Mononuclear cell (primary cell): ENCODE results near the gene TMEM219. TPM values are rescaled to one million over a fixed set of nuclear protein-coding genes. Genes with fewer than 3 reads are reported as not detected.
A peak's percentile ranks its signal among the peaks of the same experiment; 100 is the strongest.

Experiments used
- H3K27me3 ChIP-seq: 2 replicates; pipeline ENCODE4 v1.6.0; 2011; ENCODE audit warnings: low read length, control low read depth; ENCODE audit not compliant: insufficient read depth
- H3K4me1 ChIP-seq: 2 replicates; pipeline ENCODE4 v1.5.1; 2011; ENCODE audit warnings: mild to moderate bottlenecking, low read length, control low read depth; ENCODE audit not compliant: insufficient read depth
- H3K4me3 ChIP-seq: 2 replicates; pipeline ENCODE4 v1.5.1; 2011; ENCODE audit warnings: mild to moderate bottlenecking, low read length, moderate library complexity
- H3K9me3 ChIP-seq: 2 replicates; pipeline ENCODE4 v1.5.1; 2011; ENCODE audit warnings: low read depth, mild to moderate bottlenecking, control low read depth, low read length
- total RNA-seq: library from RNA; depleted of rRNA; stranded (reverse); fragments of >200 nt; gene quantifications from one replicate; pipeline ENCODE4 v1.2.3, GENCODE V29; 2012

TMEM219 gene
- total RNA-seq, 1 donor: 61.1 TPM

DNA sequence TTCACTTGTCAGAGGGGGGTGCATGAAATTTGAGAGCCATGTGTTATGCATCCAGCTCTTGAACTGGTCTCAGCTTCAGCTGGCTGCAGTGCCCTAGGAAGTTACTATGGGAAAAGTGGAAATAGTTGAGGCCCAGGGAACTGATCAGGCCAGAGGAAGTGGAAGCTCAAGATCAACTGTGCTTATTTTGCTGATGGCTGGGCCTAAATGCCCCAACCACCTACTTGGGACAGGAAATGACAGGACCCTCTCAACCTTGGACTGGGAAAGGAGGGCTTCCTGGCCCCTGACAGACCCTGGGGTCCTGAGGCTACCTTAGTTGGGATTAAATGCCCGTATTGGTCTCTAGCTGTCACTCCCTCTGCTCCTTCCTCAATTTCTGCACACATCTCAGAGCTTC lies 10.6 kb downstream of the TMEM219 start:
- H3K4me1 ChIP-seq: peaks cover 37% of the 10 kb centered on the region
- no peak overlapping the region for H3K4me3 ChIP-seq
- no peaks in the 10 kb centered on the region for H3K9me3 ChIP-seq
- no peaks in the 10 kb centered on the region for H3K27me3 ChIP-seq

DNA sequence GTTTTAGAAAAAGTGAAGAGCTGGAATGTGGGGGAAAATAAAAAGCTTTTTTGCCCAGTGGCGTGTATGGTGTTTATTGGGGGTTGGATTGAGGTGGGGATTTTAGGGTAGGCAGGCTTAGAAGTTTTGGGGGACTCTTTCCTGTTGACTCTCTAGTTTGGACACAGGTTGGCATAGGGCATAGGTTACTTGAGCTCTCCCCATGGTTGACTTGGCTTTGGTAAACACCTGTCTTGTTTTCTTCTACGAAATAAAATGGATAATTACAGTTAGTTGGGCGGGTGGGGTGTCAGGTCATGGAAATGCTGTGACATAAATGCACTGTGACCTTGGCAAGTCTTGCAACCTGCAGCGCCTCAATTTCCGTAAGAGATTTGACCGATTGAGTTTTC lies 11.1 kb downstream of the TMEM219 start:
- Histone ChIP-seq H3K27me3 (no peaks in the 10 kb centered on the region), H3K9me3 (no peaks in the 10 kb centered on the region), H3K4me3 (peak overlapping the region; percentile 96), H3K4me1 (peaks cover 37% of the 10 kb centered on the region)

GRCh38 chr16:29973384-29974246 lies 11.7 kb downstream of the TMEM219 start, which contains the start of gene TAOK2:
TAOK2 (plus strand) TSS chr16:29973868; CDS start chr16:29977773, 3,905 bp downstream.
- H3K9me3 ChIP-seq: no peaks in the 10 kb centered on the region
- peak within 1 kb of the TSS; percentile 96 for H3K4me3 ChIP-seq
- H3K27me3 ChIP-seq: no peaks in the 10 kb centered on the region
- peaks cover 37% of the 10 kb centered on the region for H3K4me1 ChIP-seq

DNA sequence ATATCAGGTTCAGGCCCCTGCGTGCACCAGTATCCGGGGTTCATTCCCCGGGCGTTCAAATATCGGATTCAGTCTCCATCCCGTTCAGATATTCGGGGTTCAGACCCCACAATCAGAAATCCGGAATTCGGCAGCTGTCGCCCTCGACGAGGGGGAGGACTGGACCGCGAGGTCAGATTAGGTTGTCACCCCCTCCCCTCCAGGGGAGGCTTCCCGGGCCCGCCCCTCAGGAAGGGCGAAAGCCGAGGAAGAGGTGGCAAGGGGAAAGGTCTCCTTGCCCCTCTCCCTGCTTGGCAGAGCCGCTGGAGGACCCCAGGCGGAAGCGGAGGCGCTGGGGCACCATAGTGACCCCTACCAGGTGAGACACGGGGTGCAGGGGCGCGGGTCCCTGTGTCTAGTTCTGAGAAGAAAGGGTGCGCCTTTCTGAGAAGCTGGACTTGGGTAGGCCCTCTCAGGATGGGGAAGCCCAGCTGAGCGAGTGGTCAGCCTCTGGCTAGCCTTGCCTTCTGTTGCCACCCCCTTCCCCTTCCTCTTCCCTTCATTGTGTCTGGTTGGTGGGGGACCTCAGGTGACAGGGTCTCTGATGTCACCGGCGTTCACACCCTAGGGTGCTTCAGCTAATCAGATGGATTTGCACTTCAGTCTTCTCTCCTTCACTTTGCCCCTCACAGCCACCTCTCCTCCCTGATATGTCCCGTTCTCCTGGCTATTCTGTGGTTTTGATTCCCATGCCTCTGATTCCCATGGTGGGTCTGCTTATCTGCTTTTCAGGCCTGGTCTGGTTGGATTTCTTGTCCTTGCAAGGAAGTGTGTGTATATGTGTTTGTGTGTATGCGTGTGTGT lies 12.6 kb downstream of the TMEM219 start:
- H3K9me3 ChIP-seq: no peaks in the 10 kb centered on the region
- peaks cover 37% of the 10 kb centered on the region for H3K4me1 ChIP-seq
- peak overlapping the region; percentile 96 for H3K4me3 ChIP-seq
- no peaks in the 10 kb centered on the region for H3K27me3 ChIP-seq

- Histone ChIP-seq H3K27me3 (no peaks in the 10 kb centered on the region), H3K4me1 (peaks cover 37% of the 10 kb centered on the region), H3K4me3 (no peak overlapping the region), H3K9me3 (no peaks in the 10 kb centered on the region)
Measured at GRCh38 chr16:29975134-29975538, 13.3 kb downstream of the TMEM219 start.

- Histone ChIP-seq H3K9me3 (no peaks in the 10 kb centered on the region), H3K4me1 (peaks cover 37% of the 10 kb centered on the region), H3K4me3 (no peak overlapping the region), H3K27me3 (no peaks in the 10 kb centered on the region)
Measured at GRCh38 chr16:29975811-29976511, 14.1 kb downstream of the TMEM219 start.

GRCh38 chr16:29977063-29977825 lies 15.4 kb downstream of the TMEM219 start:
- Histone ChIP-seq H3K4me3 (no peak overlapping the region), H3K4me1 (peaks cover 37% of the 10 kb centered on the region), H3K27me3 (no peaks in the 10 kb centered on the region), H3K9me3 (no peaks in the 10 kb centered on the region)

- H3K4me3 ChIP-seq: no peak overlapping the region
- peaks cover 30% of the 10 kb centered on the region for H3K4me1 ChIP-seq
- H3K9me3 ChIP-seq: no peaks in the 10 kb centered on the region
- H3K27me3 ChIP-seq: no peaks in the 10 kb centered on the region
Measured at GRCh38 chr16:29978081-29978480, 16.2 kb downstream of the TMEM219 start.

GRCh38 chr16:29978564-29979270 lies 16.8 kb downstream of the TMEM219 start:
- Histone ChIP-seq H3K4me1 (peaks cover 27% of the 10 kb centered on the region), H3K27me3 (no peaks in the 10 kb centered on the region), H3K9me3 (no peaks in the 10 kb centered on the region), H3K4me3 (no peak overlapping the region)

GRCh38 chr16:29982560-29983419 lies 20.9 kb downstream of the TMEM219 start:
- Histone ChIP-seq H3K27me3 (no peaks in the 10 kb centered on the region), H3K4me3 (no peak overlapping the region), H3K4me1 (no peaks in the 10 kb centered on the region), H3K9me3 (no peaks in the 10 kb centered on the region)

DNA sequence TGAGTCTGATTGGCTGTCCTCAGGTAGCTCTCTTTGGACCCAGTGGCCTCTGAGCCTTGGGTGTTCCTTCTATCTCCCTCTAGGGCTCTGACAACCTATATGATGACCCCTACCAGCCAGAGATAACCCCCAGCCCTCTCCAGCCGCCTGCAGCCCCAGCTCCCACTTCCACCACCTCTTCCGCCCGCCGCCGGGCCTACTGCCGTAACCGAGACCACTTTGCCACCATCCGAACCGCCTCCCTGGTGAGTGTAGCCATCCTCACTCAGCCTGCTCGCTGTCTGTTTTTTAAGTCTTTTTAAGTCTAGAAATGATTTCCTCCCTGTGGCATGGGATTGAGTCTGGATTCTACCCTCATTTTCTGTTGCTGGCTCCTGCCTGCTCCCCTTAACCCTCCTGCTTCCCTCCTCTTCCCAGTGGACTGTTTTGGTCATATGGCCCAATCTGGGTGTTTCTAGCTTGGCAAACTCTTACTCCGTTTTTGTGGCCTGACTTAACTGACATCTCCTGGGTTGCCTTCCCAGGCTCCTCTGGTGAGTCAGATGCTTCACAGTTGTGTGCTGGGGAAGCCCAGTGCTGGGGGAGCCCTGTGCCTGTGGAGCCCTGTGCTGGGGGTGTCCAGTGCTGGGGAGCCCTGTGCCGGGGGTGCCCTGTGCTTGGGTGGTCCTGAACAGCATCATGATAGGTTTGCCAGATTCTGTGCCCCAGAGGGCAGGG lies 21.7 kb downstream of the TMEM219 start:
- H3K4me1 ChIP-seq: no peaks in the 10 kb centered on the region
- H3K27me3 ChIP-seq: no peaks in the 10 kb centered on the region
- no peaks in the 10 kb centered on the region for H3K9me3 ChIP-seq
- H3K4me3 ChIP-seq: no peak overlapping the region

- H3K9me3 ChIP-seq: no peaks in the 10 kb centered on the region
- H3K27me3 ChIP-seq: no peaks in the 10 kb centered on the region
- no peaks in the 10 kb centered on the region for H3K4me1 ChIP-seq
- H3K4me3 ChIP-seq: no peak overlapping the region
Measured at GRCh38 chr16:29984137-29984763, 22.4 kb downstream of the TMEM219 start.
